GOT3 (cell line): Measurements from ENCODE around the gene RLIM.
A peak's percentile ranks its signal among the peaks of the same experiment; 100 is the strongest.
"Not testable (repeated sequence)": the region's sequence is repeated elsewhere in the genome, so short reads cannot be mapped to it uniquely, and the experiment has no call there.

Experiments used
- DNase-seq: peaks from one replicate; lab custom pipeline; 2025; ENCODE audit warnings: mixed read lengths; lab: John Stamatoyannopoulos, UW

Gene RLIM

DNA sequence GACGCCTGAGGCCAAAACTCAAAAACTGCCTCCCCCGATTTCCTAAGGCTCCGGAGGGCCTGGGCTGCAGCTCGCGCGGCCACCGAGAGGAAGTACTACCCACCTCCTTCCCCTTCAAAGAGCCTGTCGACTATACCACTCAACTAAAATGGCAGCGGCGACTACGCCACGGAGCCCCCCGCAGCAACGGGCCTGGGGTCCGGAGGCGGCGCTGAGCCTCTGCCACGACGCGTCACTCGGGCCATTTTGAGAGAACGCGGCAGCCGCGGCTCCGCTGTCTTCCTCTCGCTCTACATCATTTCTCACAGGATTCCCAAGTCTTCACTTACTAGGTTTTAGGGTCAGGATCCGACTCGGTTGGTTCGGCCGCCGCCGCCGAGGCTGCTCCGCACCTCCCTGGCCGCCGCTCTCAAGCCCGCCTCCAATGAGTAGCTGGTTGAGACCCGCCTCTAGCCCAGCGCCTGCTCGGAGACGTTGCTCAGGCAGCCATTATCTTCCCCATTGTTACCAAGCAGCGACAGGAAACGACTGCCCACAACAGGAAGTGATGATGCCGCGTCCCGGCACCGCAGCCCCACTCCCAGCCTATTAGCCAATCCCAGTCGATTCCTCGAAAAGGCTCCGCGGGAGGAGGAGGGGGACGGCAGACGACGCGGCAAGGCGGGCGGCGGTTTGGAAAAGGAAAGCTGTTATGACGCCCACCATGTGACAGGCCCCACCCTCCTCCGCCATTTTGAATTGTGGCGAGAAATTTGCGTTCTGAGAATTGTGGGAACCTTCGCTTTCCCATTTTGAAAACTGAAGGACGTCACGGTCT lies at the start of gene RLIM:
Gene RLIM (minus strand): TSS at position 532 of the 817 bp plus-strand sequence. CDS start 18,647 bp downstream, outside the sequence.
- DNase-seq: peak; percentile 79

- DNase-seq: no peak
These were observed 41.8 kb upstream of the RLIM start for GRCh38 chrX:74656079-74656745.

DNA sequence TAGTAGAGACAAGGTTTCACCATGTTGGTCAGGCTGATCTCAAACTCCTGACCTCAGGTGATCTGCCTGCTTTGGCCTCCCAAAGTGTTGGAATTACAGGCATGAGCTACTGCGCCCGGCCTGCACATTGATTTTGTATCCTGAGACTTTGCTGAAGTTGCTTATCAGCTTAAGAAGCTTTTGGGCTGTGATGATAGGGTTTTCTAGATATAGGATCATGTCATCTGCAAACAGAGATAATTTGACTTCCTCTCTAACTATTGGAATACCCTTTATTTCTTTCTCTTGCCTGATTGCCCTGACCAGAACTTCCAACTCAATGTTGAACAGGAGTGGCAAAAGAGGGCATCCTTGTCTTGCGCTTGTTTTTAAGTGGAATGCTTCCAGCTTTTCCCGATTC lies 40.5 kb upstream of the RLIM start:
- DNase-seq: not testable (repeated sequence)

DNA sequence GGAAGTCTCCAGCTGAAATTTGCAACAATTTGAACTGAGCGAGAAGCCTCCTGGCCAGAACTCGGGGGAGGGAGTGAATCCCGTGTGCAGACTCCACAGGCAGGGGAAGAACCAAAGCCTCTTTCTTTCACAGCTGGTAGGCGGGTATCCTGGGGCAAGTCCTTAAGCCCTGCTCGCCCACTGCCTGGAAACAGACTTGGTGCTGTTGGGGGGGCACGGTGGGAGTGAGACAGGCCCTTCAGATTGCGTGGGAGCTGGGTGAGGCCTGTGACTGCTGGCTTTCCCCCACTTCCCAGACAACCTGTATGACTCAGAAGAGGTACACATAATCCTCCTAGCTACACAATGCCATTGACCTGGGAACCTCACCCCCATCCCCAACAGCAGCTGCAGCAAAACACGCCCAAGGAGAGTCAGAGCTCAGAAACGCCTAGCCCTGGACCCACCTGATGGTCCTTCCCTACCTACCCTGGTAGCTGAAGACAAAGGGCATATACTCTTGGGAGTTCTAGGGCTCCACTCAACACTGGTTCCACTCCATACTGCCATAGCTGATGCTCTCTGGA lies 22.4 kb upstream of the RLIM start:
- no peak for DNase-seq

DNA sequence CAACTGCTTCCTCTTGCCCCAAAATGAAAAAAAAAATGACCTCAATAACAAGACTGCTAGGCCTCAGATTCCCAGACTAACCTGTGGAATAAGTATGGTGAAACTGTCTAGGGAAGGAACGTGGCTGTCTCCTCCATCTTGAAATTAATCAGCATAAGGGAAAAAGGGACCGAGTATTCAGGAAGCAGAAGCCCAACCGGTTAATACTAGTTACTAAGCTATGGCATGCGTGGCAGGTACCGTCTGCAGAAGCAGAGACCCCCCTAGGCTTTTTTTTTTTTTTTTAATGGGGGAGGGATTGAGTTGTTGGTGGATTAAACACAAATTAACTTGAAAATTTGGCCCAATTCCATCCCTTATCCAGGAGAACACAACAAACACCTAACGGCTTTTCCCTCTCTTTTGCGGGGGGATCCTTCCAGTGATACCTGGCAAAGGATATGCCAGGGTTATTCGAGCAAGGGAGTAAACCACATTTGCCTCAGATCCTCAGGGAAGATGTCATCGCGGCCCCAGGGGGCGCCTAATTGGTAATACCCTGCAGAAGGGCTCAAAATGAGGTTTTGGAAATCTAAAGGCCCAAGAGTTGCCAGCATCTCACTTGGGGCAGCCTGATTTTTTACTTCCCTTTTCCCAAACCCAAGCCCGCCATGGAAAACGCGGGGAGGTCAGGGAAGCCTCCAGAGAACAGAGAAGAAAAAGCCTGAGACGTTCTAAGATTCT lies 893 bp downstream of the RLIM start:
- no peak for DNase-seq

DNA sequence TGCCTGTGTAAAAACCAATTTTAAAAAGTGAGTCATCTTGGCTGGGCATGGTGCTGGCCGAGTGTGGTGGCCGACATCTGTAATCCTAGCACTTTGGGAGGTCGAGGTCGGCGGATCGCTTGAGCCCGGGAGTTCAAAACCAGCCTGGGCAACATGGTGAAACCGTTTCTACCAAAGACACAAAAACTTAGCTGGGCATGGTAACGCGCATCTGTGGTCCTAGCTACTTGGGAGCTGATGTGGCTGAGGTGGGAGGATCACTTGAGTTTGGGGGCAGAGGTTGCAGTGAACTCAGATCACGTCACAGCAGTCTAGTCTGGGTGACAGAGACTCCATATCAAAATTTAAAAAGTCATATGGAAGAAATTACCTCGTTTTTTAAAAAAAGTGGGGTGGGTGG lies 7.6 kb downstream of the RLIM start:
- no peak for DNase-seq

GRCh38 chrX:74606342-74606741 lies 8.1 kb downstream of the RLIM start:
- no peak for DNase-seq

GRCh38 chrX:74603040-74603439 lies 11.4 kb downstream of the RLIM start:
- DNase-seq: no peak

- no peak for DNase-seq
These were observed 12.3 kb downstream of the RLIM start for GRCh38 chrX:74602142-74602541.

- DNase-seq: no peak
These were observed 20.8 kb downstream of the RLIM start for GRCh38 chrX:74593593-74593992.

- no peak for DNase-seq
These were observed 28.7 kb downstream of the RLIM start for GRCh38 chrX:74585766-74586165.

DNA sequence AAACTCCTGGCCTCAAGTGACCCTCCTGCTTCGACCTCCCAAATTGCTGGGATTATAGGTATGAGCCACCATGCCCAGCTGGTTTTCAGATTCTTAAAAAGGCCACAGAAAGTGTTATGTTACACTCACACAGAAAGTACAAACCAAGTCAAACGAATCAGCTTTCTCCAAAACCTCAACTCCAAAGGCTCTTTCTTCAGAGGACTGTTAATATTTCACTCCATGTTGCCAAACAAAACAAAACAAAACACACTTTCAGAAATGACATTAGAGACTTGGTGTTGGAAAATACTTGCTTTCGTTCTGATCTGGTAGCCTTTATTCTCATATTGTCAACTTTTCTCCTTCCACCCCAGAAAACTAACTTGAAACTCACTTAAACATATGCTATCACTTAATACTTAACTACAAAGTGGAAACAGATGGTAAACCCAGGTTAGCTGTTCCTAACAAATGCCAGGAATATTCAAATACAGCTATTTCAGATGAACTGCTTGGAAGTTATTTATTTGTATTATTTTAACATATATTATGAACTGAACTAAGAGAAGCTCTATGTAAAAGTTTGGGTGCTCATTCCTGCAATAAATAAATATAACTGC lies 34.7 kb downstream of the RLIM start:
- no peak for DNase-seq

GRCh38 chrX:74578137-74578536 lies 36.3 kb downstream of the RLIM start:
- no peak for DNase-seq

GRCh38 chrX:74557378-74557777 lies 57.0 kb downstream of the RLIM start:
- no peak for DNase-seq

DNA sequence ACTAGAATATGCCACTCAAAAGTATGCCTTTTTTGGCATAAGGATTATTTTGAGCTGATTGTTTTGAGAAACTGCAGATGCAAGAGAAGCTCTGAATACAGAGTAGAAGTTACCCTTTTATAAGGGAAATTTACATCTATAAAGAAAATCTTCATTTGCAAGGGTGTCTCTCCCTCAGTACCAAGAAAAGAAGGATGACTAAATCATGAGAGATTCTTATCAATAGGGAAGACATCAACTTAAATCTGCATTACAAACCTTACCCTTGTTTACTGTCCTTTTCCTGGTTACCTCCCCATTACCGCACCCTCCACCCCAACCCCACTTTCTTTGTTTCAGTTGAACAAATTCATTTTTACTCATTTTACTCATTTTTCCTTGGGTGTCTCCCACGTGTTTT lies 62.5 kb downstream of the RLIM start:
- DNase-seq: no peak

GRCh38 chrX:74550295-74550802 lies 64.1 kb downstream of the RLIM start:
- peak; percentile 14 for DNase-seq

DNA sequence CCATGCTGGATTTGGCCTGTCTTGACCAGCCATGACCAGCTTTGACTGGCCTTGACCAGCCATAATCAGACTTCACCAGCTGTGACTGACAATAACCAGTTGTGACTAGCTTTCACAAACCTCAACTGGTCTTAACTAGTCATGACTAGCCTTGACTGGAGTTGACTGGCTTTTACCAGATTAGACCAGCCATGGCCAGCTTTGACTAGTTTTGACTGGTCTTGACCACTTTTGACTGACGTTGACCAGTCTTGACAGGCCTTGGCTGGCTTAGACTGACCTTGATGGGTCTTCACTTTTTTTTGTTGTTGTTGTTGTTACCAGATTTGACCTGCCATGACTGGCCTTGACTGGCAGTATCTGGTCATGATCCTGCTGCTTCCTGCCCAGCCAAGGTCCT lies 67.4 kb downstream of the RLIM start:
- DNase-seq: no peak

DNA sequence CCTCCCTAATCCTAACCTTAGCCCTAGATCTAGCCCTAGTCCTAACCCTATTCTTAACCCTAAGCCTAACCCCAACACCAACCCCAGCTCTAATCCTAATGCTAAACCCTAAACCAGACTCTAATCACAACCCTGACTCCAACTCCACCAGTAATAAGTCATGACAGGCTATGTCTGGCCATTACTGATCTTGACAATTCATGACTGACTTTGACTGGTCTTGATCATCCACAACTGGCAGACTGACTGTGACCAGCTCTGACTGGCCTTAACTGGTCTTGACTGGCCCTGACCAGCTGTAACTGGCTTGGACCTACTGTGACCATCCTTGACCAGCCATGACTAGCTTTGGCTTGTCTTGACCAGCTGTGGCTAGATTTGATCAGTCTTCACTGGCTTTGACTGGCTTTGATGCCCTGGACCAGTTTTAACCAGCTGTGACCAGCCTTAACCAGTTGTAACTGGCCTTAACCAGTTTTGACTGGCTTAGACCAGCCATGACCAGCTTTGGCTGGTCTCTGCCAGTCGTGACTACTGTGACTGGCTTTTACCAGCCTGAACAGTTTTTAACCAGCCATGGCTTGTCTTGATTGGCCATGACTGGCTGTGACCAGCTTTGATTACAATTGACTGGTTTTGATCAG lies 68.4 kb downstream of the RLIM start:
- no peak for DNase-seq

DNA sequence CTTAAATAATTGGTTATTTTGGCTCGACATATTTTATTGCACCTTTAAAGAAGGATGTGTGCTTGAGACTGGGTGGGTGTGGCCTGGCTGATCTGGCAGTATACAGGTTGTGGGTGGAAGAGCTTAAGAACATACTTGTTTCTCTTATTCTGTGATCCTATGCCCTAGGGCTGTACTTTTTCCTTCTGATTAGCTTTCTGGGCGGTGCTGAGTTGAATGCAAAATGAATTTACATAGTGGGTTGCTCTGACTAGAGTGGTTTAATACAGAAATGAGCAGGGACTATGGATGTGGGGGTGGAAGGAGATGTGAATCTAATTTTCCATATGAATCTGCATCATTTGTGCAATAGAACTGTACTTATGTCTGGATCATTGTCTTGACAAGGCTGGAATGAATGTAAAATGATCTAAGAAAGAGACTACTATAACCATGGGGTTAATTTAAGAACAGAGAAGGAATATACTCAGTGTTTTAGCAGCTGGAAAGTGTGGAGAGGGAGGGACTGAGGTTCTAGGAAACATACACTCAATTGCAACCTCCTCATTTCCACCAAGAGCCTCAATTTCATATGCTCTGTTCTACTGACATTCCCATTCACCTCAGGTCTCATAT lies 73.7 kb downstream of the RLIM start:
- no peak for DNase-seq

DNA sequence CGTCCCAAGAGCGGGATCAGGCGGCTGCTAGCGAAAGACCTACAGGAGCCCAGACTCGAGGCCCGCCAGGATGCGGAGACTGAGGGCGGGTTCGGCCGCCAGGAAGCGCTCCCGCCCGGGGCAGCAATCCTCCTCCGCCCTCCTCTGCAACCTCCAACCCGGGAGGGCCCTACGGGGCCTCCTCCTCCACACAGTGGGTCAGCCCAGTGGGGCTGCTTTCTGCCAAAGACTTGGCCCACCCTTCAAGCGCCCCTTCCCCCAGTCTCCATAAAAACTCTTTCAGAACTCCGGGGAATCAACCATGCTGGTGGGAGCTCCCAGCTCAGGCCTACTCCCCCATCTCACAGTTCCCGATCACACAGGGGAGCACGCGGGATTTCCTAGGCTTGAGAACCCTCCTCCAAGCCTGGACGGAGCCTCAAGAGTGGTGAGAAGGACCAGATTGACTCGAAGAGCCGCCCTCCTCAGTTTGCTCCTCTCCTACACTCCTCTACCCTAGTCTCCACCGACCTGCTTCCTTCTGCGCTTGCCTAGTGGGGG lies 77.5 kb downstream of the RLIM start:
- DNase-seq: no peak
